ENCODE data around the gene CAMTA1. TPM values are rescaled to one million over a fixed set of nuclear protein-coding genes. Genes with fewer than 3 reads are reported as not detected.

CAMTA1 gene
- total RNA-seq, 2 experiments from 2014 or later: 43.9 to 73.3 TPM

DNA sequence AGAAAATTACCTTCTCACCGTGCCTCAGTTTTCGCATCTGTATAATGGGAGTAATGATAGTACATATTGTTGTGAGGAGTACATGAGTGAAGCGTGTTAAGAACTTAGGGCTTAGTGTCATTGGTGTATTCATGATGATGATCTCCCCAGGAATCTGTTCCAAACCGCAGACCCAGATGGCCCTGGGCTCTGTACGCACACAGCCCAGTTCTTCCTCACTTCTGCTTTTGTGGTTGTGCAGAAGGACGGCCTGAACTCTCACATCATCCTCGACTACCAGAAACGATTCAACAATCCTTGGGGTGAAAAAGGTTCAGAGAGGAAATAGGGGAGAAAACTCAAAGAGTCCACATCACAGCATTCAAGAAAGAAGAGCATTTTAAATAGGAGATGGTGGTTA, 323.0 kb downstream of the CAMTA1 start:
- no peak for DNase-seq (ENCODE audit: low spot score)
- Histone ChIP-seq H3K36me3 (ENCODE audit: insufficient read depth, low read length) (no peaks in the 10 kb centered on the region), H4K20me1 (ENCODE audit: insufficient read depth, low read length) (no peaks in the 10 kb centered on the region), H3K79me2 (ENCODE audit: insufficient read depth, low read depth, low read length) (no peaks in the 10 kb centered on the region), H3K27ac (ENCODE audit: low read depth, low read length, poor library complexity, severe bottlenecking) (no peak overlapping the region), H3K4me2 (ENCODE audit: low read length) (no peak overlapping the region), H3K4me3 (ENCODE audit: low read depth, low read length, poor library complexity, severe bottlenecking) (no peak overlapping the region), H3K9me2 (ENCODE audit: insufficient read depth, low read length) (no peaks in the 10 kb centered on the region), H2AFZ (ENCODE audit: low read length) (no peak overlapping the region), H3K4me1 (ENCODE audit: insufficient read depth, low read length, poor library complexity, severe bottlenecking) (no peaks in the 10 kb centered on the region), H3K9me3 (ENCODE audit: low read length) (peaks cover 9% of the 10 kb centered on the region)
- no TSS peak for BruUV-seq (replicated peaks)
- TF ChIP-seq, protein P1, sequence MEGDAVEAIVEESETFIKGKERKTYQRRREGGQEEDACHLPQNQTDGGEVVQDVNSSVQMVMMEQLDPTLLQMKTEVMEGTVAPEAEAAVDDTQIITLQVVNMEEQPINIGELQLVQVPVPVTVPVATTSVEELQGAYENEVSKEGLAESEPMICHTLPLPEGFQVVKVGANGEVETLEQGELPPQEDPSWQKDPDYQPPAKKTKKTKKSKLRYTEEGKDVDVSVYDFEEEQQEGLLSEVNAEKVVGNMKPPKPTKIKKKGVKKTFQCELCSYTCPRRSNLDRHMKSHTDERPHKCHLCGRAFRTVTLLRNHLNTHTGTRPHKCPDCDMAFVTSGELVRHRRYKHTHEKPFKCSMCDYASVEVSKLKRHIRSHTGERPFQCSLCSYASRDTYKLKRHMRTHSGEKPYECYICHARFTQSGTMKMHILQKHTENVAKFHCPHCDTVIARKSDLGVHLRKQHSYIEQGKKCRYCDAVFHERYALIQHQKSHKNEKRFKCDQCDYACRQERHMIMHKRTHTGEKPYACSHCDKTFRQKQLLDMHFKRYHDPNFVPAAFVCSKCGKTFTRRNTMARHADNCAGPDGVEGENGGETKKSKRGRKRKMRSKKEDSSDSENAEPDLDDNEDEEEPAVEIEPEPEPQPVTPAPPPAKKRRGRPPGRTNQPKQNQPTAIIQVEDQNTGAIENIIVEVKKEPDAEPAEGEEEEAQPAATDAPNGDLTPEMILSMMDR (conservative IDR thresholded peaks at IDR 0.05; ENCODE audit: low read length): no peak
- no peak for TF ChIP-seq EZH2phosphoT487 (IDR thresholded peaks at IDR 0.05; ENCODE audit: borderline replicate concordance, low read depth, low read length)
- intact Hi-C loops (cut with micrococcal nuclease; ENCODE audit: unreplicated experiment): no loop called here
- POLR2A ChIA-PET: no interaction called here
- CTCF ChIA-PET (ENCODE audit: unreplicated experiment): no interaction called here

DNA sequence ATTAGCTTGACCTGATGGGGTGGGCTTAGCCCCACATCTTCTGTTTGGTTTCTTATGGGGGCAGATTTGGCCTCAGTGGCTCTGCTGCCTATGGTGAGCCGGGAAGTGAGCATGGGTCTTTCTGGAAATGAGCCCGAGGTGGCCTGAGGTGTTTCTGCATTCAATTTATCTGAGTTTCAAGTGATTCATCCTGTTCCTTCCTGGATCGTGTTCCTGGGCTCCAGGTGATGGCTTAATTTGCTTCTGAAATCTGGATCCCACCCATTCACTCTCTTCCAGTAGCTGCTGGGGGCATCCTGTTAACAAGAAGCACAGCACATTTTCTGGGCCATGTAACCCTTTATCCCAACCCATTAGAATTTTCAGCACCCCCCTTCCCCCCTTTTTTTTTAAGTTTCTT, 324.6 kb downstream of the CAMTA1 start:
- Histone ChIP-seq H3K79me2 (ENCODE audit: insufficient read depth, low read depth, low read length) (no peaks in the 10 kb centered on the region), H3K9me3 (ENCODE audit: low read length) (no peaks in the 10 kb centered on the region), H2AFZ (ENCODE audit: low read length) (no peak overlapping the region), H3K36me3 (ENCODE audit: insufficient read depth, low read length) (no peaks in the 10 kb centered on the region), H3K27ac (ENCODE audit: low read depth, low read length, poor library complexity, severe bottlenecking) (no peak overlapping the region), H4K20me1 (ENCODE audit: insufficient read depth, low read length) (no peaks in the 10 kb centered on the region), H3K4me1 (ENCODE audit: insufficient read depth, low read length, poor library complexity, severe bottlenecking) (no peaks in the 10 kb centered on the region), H3K4me2 (ENCODE audit: low read length) (no peak overlapping the region), H3K4me3 (ENCODE audit: low read depth, low read length, poor library complexity, severe bottlenecking) (no peak overlapping the region), H3K9me2 (ENCODE audit: insufficient read depth, low read length) (no peaks in the 10 kb centered on the region)
- DNase-seq (ENCODE audit: low spot score): no peak
- intact Hi-C loops (cut with micrococcal nuclease; ENCODE audit: unreplicated experiment): no loop called here
- CTCF ChIA-PET (ENCODE audit: unreplicated experiment): no interaction called here
- TF ChIP-seq, protein P1 (conservative IDR thresholded peaks at IDR 0.05; ENCODE audit: low read length): no peak
- TF ChIP-seq EZH2phosphoT487 (IDR thresholded peaks at IDR 0.05; ENCODE audit: borderline replicate concordance, low read depth, low read length): no peak
- no TSS peak for BruUV-seq (replicated peaks)
- POLR2A ChIA-PET: no interaction called here

DNA sequence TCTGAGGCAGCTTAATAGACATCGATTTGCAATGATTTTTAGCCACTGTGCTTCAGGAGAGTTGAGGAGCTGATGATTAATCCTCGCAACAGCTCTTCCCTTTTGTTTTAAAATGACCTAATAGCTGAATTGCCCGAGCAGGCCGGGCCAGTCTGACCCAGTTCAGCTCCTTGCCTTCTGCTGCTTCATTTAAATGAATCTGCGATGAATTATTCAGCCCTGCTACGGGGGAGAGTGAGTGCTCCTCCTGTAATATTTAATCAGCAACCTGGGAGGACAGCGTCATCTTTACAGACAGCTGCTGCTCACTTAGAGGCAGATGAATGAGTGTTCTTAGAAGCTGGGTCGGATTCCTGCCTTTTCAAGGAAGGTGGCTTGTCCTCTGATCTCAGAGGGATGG, 325.1 kb downstream of the CAMTA1 start:
- no peaks in the 10 kb centered on the region for H3K79me2 ChIP-seq (ENCODE audit: insufficient read depth, low read depth, low read length)
- CTCF ChIA-PET (ENCODE audit: unreplicated experiment): no interaction called here
- no peak for DNase-seq (ENCODE audit: low spot score)
- no peak overlapping the region for H3K4me2 ChIP-seq (ENCODE audit: low read length)
- no peak overlapping the region for H3K4me3 ChIP-seq (ENCODE audit: low read depth, low read length, poor library complexity, severe bottlenecking)
- H3K4me1 ChIP-seq (ENCODE audit: insufficient read depth, low read length, poor library complexity, severe bottlenecking): no peaks in the 10 kb centered on the region
- intact Hi-C loops (cut with micrococcal nuclease; ENCODE audit: unreplicated experiment): no loop called here
- no peaks in the 10 kb centered on the region for H3K36me3 ChIP-seq (ENCODE audit: insufficient read depth, low read length)
- BruUV-seq (replicated peaks): no TSS peak
- POLR2A ChIA-PET: no interaction called here
- no peaks in the 10 kb centered on the region for H3K9me2 ChIP-seq (ENCODE audit: insufficient read depth, low read length)
- H3K9me3 ChIP-seq (ENCODE audit: low read length): no peaks in the 10 kb centered on the region
- H2AFZ ChIP-seq (ENCODE audit: low read length): no peak overlapping the region
- no peaks in the 10 kb centered on the region for H4K20me1 ChIP-seq (ENCODE audit: insufficient read depth, low read length)
- no peak for TF ChIP-seq EZH2phosphoT487 (IDR thresholded peaks at IDR 0.05; ENCODE audit: borderline replicate concordance, low read depth, low read length)
- TF ChIP-seq, protein P1 (conservative IDR thresholded peaks at IDR 0.05; ENCODE audit: low read length): no peak
- no peak overlapping the region for H3K27ac ChIP-seq (ENCODE audit: low read depth, low read length, poor library complexity, severe bottlenecking)
